GM21786 (cell line): ENCODE measurements around the gene ZNRF3.
A peak's percentile ranks its signal among the peaks of the same experiment; 100 is the strongest.
"Not testable (repeated sequence)": the region's sequence is repeated elsewhere in the genome, so short reads cannot be mapped to it uniquely, and the experiment has no call there.

Experiments
- ATAC-seq: cut with Tn5 transposase; IDR thresholded peaks from one replicate; pipeline ENCODE4 v1.9.1; 2021; ENCODE audit not compliant: unreplicated experiment

ZNRF3 gene

GRCh38 chr22:28905256-28905832, 22.0 kb downstream of the ZNRF3 start:
- no peak for ATAC-seq

GRCh38 chr22:28906312-28906711, 22.9 kb downstream of the ZNRF3 start:
- ATAC-seq, result no peak

GRCh38 chr22:28907311-28908008, 24.1 kb downstream of the ZNRF3 start:
- peak; percentile 75 for ATAC-seq

GRCh38 chr22:28908810-28909209, 25.4 kb downstream of the ZNRF3 start:
- not testable (repeated sequence) for ATAC-seq

GRCh38 chr22:28909375-28909774, 26.0 kb downstream of the ZNRF3 start:
- no peak for ATAC-seq

GRCh38 chr22:28910569-28911303, 27.4 kb downstream of the ZNRF3 start:
- ATAC-seq, result no peak

- ATAC-seq, result no peak
Measured at GRCh38 chr22:28911304-28911690, 27.9 kb downstream of the ZNRF3 start.

- no peak for ATAC-seq
Measured at GRCh38 chr22:28911777-28912669, 28.7 kb downstream of the ZNRF3 start.

GRCh38 chr22:28914201-28914600, 30.8 kb downstream of the ZNRF3 start:
- no peak for ATAC-seq

- ATAC-seq, result no peak
Measured at GRCh38 chr22:28915969-28916368, 32.6 kb downstream of the ZNRF3 start.

- ATAC-seq, result no peak
Measured at GRCh38 chr22:28917747-28918549, 34.6 kb downstream of the ZNRF3 start.

GRCh38 chr22:28918550-28919271, 35.3 kb downstream of the ZNRF3 start:
- no peak for ATAC-seq

- no peak for ATAC-seq
Measured at GRCh38 chr22:28920757-28921584, 37.6 kb downstream of the ZNRF3 start.

GRCh38 chr22:28921585-28921879, 38.2 kb downstream of the ZNRF3 start:
- ATAC-seq, result no peak

- no peak for ATAC-seq
Measured at GRCh38 chr22:28922540-28923244, 39.3 kb downstream of the ZNRF3 start.

- no peak for ATAC-seq
Measured at GRCh38 chr22:28923826-28924732, 40.7 kb downstream of the ZNRF3 start.

- no peak for ATAC-seq
Measured at GRCh38 chr22:28925916-28926315, 42.5 kb downstream of the ZNRF3 start.
